ENCODE results near the gene ETV5.
A peak's percentile ranks its signal among the peaks of the same experiment; 100 is the strongest.

Gene ETV5

GRCh38 chr3:186105543-186105942 is 3.3 kb downstream of the ETV5 start:
- H3K4me3 ChIP-seq (ENCODE audit: low read length) = no peak overlapping the region
- DNase-seq (ENCODE audit: low read depth) = no peak
- no peak for TF ChIP-seq CTCF (conservative IDR thresholded peaks at IDR 0.05; ENCODE audit: low read depth, low read length)

- no peak overlapping the region for H3K4me3 ChIP-seq (ENCODE audit: low read length)
- TF ChIP-seq CTCF (conservative IDR thresholded peaks at IDR 0.05; ENCODE audit: low read depth, low read length) = no peak
- no peak for DNase-seq (ENCODE audit: low read depth)
These were observed 6.2 kb downstream of the ETV5 start for GRCh38 chr3:186102687-186103086.

GRCh38 chr3:186100398-186100797 is 8.5 kb downstream of the ETV5 start:
- TF ChIP-seq CTCF (conservative IDR thresholded peaks at IDR 0.05; ENCODE audit: low read depth, low read length) = no peak
- no peak overlapping the region for H3K4me3 ChIP-seq (ENCODE audit: low read length)
- DNase-seq (ENCODE audit: low read depth) = peak; percentile 52

DNA sequence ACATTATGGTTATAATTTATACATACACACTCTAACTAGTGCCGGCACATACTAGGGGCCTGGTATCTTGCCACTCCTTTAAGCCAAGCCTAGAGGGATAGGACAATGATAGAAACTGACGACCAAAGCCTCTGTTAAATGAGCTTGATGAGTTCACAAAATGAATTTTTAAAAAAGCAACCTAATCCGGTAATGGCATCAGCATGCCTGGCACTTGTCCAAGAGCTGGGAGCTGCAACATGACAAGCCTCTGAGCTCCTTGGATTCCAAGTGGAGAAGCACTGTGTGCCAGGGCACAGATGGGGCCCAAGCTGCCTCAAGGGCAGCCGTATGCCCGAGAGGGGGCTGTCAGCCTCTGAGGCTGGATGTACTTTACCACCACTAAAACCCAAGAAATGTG is 9.7 kb downstream of the ETV5 start:
- TF ChIP-seq CTCF (conservative IDR thresholded peaks at IDR 0.05; ENCODE audit: low read depth, low read length) = no peak
- DNase-seq (ENCODE audit: low read depth) = peak; percentile 88
- H3K4me3 ChIP-seq (ENCODE audit: low read length) = no peak overlapping the region

GRCh38 chr3:186098740-186099139 is 10.1 kb downstream of the ETV5 start:
- no peak for DNase-seq (ENCODE audit: low read depth)
- TF ChIP-seq CTCF (conservative IDR thresholded peaks at IDR 0.05; ENCODE audit: low read depth, low read length) = no peak
- H3K4me3 ChIP-seq (ENCODE audit: low read length) = no peak overlapping the region

DNA sequence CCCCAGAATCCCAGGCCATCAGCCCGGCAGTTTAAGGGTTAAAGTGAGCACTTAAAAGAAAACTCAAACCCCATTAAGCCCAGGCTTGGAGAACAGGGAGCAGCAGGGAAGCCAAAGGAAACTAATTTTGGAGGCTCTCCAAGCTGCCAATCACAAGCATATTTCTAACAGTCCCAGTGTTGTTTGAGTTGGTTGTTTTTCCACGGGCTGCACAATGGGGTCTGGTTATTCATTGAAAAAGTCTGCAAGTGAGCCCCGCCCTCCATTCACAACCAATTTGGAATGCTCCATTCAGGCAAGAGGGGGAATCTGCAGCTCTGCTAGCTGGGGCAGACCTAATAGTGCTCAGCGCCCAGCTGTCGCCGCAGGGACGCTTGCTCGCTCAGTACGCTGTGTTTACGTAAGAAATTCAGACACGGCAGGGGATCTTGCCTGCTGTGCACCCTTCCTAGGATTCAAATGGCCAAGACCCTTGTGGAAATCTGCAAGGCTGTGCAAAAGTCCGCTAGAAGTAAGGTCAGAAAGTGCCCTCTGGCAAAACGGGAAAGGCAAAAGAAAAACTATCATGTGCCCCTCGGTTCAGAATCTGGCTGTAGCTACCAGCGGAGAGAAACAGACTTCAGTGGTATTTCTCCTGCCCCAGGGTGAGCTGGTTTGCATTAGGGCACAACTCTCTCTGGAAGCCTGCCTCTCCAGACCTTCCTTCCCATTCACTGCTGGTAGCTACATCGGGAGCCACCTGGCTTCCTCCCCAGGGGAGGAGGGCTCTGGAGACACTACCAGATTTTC is 11.0 kb downstream of the ETV5 start:
- peak overlapping the region; percentile 47 for H3K4me3 ChIP-seq (ENCODE audit: low read length)
- peak; percentile 97 for DNase-seq (ENCODE audit: low read depth)
- TF ChIP-seq CTCF (conservative IDR thresholded peaks at IDR 0.05; ENCODE audit: low read depth, low read length) = no peak

DNA sequence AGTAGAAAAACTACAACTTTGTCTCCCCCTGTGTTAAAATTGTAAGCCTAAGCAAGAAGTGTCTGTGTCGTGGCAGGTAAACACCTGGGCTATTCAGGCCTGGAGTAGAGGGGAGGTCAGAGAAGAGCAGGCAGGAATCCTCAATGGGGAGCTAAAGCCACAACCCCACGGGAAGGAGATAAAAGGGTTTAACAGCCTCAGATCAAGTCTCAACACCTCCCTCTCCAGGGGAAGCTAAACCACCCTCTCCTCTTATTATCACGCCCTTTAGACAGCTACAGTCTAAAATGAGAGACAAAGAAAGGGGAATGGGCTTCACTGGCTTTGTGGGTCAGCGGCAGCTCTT is 11.6 kb downstream of the ETV5 start:
- DNase-seq (ENCODE audit: low read depth) = no peak
- H3K4me3 ChIP-seq (ENCODE audit: low read length) = peak overlapping the region; percentile 47
- peak; percentile 6 for TF ChIP-seq CTCF (conservative IDR thresholded peaks at IDR 0.05; ENCODE audit: low read depth, low read length)

Data from retinal pigment epithelial cell (primary cell).